HG02938 (cell line): ENCODE measurements around the gene ADGRB3.
"Not testable (repeated sequence)": the region's sequence is repeated elsewhere in the genome, so short reads cannot be mapped to it uniquely, and the experiment has no call there.

ENCODE experiments used
- ATAC-seq: cut with Tn5 transposase; IDR thresholded peaks from one replicate; pipeline ENCODE4 v1.9.1; 2021; ENCODE audit warnings: mild to moderate bottlenecking, moderate library complexity; ENCODE audit not compliant: unreplicated experiment

Gene ADGRB3

DNA sequence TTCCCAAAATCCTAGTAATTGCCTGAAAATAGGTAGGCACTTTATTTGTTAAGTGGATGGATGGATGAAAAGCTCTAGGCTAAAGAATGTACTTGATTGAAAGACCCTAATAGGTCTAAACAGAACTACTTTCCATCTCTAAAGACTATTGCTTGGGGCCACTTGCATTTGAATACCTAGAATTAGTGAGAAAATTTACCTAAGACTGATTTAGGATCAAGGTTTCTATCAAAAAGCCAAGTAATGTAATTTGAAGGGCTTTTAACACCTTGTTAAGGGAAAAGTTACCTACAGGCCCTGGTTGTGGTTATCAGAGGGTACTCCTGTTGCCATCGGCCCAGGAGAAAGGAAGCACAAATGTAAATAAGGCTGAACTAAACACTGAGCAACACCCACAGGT lies 581.0 kb downstream of the ADGRB3 start:
- ATAC-seq, result no peak

DNA sequence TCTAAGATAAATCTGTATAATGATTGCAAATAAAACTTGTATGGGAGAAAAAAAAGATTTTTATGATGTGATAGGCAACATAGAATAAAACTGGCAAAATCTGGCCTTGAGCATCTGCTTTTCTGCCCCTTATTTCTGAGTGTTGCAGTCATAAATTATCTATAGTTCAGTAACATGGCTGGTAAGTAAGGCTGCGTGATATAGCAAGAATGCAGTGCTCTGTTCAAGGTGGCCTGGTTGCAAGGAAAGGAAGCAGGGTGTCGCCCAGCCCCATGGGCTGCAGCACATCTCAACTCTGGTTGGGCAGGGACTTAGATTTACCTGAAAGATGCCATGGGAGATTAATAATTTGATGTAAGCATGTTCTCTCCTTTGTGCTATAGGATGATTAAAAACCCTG lies 582.3 kb downstream of the ADGRB3 start:
- ATAC-seq, result no peak

DNA sequence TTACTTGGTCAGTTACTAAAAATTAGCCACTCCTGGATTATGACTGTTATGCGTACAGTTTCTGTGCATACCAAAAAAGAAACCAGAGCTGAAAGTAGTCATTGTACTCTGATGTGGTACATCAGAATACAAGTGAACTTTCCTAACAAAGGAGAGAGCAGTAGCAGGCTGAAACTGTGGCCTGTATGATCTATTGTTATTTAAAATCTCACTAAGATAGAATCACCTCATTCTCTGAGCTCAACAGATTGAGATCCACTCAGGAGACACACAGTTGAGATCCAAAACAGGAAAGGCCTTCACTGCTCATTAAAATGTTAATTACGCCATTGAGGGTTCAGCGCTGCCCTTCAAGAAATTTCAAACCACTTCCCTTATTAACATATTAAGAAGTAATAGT lies 585.3 kb downstream of the ADGRB3 start:
- ATAC-seq, result no peak

DNA sequence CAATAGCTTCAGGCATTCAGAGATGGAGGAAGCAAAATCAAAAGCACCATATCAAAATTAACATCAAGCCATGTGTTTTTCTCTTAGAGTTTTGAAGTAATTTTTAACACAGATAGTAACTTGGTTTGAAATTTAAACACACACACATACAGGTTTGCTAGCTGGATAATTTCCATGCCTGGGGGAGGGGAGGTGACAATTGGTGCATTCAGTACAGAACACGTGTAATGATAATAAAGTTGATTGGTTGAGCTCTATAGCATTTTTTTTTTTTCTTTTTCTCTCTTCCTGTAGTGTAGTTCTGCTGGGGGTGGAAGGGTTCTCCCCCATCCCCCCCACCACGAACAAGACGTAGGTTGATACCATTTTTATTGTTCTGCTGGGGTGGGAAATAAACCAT lies 596.9 kb downstream of the ADGRB3 start:
- ATAC-seq, result no peak

DNA sequence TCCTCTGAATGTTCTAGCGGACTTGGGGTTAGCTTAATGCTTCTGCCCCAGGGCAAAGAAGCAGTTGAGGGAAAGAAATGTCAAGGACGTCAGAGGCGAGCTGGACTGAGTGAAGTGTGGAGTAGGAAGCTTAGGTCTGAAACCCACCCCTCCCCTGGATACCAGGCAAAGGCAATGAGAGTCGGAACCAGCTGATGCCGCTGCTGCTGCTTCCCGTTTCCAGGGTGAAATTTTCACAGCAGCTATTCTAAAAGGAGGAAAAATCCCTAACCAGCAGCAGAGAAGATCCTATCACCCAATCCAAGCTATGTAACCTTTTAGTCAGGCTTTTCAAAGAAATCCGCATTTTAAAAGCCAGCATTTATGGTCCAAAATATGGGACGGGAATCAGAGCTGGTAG lies 597.4 kb downstream of the ADGRB3 start:
- peak; percentile 21 for ATAC-seq

DNA sequence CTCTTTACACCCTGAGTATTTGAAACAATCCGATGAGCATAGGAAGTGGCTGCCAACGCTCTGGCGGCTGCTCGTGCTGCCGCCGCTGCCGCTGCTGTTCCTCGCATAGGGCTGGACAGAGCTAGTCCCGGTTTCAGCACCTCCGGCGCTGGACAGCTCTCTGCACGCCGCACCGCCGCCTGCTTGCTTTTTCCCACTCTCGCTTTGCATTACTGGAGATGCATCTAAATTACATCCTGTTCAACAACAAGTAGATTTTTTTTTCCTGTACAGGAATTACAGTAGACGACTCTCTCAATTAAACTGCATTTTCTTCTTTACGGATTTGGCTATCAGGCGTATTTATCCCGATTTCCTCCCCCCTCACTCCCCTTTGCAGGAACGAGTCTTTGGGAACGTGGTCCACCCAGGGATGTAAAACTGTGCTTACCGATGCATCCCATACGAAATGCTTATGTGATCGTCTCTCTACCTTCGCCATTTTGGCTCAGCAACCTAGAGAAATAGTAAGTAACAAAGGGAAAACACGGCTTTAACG lies 597.9 kb downstream of the ADGRB3 start:
- peak; percentile 93 for ATAC-seq

DNA sequence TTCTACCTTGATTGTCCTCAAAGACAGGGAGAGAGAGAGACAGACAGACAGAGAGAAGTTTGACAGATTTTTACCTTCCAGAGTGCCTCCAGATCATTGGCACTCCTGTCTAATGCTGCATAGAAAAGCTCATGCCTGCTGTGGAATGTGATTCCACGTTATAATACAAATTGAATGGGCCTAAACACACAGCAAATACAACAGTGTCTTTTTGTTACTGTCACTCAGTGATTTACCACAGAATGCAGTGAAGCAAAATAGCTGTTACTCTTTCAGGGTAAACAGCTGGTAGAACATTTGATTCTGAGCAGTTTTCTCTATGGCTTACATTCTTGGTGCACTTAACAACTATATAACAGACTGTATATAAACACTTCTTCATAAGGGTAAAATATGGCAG lies 603.0 kb downstream of the ADGRB3 start:
- ATAC-seq, result no peak

DNA sequence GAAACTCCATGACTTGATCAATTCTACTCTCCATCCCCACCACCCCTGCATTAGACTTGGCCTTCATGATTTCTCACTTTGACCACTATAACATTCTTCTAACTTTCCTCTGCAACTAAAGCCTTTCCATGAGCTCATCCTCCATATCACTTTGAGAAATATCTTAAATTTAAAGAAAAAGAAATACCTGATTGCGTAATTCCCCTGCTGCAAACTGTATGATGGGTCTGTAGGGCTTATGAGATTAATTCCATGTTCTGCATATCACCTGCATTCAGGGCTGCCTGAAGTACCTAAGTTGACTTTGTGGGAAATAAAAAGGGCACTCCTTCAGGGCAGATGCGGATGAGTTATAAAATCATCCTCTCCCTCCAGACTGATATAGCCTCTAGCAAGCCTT lies 611.9 kb downstream of the ADGRB3 start:
- no peak for ATAC-seq

DNA sequence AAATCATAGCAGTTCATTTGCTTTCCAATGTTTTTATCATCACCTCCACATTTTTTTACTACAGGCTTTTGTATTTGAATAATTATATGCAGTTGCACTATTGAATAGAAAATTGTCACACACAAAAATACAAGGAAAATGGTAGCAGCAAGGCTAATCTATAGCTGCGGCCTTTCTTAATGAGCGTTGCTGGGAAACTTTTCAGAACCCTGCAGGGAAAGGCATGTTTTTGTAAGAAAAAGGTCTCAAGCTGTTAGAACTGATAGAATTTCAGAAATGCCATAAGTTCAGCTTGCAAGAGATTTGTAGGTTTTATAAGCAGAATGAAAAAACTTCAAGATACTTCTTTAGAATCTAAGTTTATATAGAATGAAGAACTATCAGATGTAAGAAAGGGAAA lies 625.9 kb downstream of the ADGRB3 start:
- no peak for ATAC-seq

DNA sequence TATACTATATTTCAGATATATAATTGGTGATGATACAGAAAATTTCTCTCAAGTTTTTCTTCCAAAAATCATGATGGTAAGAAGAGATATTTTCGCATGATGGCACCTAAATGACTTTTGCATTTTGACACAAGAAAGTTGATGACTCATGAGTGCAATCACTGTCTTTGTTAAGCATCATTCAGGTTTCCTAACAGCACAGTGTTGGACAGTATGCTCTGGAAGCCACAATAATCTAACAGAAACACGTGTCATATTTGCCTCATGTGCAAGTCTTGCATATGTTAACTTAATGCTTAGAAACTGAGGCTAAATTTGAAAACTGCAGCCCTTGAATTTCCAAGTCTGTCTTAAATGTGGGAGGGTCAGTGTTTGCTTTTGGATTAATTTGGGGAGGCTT lies 628.2 kb downstream of the ADGRB3 start:
- ATAC-seq, result no peak

DNA sequence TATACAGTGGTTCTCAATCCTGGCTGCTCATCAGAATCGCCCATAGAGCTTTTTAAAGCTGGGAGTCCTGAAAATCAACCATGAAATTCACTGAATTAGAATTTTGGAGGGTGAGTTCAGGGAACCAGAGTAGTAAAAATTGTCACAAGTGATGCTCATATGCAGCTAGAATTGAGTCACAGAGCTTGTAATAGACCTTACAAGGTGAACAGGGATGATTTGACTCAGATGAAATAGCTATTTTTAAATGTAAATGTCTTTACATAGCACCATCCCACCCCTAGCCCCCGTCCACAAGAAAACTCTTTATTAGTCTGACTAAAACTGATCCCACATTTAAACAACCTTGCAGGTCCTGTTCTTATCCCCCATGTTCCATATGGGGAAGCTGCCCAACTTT lies 630.0 kb downstream of the ADGRB3 start:
- ATAC-seq, result no peak

DNA sequence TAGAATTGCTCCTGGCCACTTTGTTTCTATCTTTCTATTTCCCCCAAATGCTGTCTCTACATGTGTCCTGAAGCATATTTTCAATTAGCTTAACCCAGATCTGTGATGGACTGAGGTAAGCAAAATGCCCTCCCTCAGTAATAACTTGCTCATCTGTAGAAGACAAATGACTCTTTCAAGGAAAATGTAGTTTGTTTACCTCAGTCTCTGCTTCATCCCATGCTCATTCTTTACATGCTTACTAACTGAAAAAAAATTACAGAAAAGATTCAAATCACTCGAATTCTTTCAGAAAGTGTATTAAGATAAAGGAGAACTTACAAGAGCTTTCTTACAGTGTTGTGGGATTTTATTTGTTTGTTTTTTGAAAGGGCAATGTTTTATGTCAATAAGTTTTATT lies 630.6 kb downstream of the ADGRB3 start:
- ATAC-seq, result no peak

DNA sequence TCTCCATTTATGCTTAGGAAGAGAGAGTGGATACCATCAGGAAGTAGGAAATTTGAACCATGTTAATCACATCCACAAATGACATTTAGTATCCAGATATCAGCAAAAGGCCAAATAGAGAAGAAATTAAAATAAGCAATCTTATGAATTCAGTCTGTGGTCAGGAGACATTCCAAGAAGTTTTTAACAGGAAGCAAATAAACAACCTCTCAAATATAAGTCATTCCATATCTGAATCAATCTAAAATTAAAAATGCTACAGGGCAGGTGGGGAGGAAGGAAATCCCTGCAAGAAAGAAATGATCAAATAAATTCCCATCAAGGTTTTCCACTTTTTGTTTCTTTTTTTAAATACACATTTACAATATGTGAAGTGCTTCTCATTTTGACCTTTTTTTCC lies 641.1 kb downstream of the ADGRB3 start:
- no peak for ATAC-seq

DNA sequence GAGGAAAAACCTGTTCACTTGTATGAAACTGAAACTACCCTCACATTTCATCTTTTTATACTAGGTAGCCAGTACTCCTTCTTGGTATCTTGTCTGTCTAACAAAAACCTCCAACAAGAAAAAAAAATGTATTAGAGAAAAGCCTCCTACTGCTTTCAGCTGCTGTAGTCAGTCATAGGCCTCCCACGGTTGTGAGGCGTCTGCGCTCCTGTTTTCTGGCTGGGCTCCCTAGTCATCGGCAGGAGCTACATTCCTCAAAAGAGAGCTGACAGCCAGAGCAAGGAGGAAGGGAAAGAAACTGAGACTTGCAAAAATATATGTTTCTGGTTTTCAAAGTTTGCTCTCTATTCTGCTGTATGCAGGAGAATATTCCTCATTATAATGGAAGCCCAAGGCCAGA lies 644.7 kb downstream of the ADGRB3 start:
- ATAC-seq, result no peak

DNA sequence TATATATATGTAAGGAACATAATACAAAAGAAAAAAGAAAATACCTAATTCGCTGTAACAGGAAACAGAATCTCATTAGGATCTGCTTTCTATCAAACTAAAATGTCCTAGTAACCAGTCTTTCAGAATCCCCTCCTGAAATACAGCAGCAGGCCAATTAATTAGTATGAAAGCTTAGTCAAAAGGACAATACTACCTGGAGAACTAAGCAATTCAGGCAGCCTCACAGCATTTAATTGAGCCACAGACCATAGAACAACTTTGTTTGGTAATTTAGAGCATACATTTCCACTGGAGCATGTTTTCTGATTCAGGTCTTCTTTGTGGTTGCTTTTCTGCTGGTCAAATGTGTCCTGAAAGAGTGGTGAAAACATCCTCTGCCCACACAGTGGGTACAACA lies 645.8 kb downstream of the ADGRB3 start:
- ATAC-seq, result no peak

DNA sequence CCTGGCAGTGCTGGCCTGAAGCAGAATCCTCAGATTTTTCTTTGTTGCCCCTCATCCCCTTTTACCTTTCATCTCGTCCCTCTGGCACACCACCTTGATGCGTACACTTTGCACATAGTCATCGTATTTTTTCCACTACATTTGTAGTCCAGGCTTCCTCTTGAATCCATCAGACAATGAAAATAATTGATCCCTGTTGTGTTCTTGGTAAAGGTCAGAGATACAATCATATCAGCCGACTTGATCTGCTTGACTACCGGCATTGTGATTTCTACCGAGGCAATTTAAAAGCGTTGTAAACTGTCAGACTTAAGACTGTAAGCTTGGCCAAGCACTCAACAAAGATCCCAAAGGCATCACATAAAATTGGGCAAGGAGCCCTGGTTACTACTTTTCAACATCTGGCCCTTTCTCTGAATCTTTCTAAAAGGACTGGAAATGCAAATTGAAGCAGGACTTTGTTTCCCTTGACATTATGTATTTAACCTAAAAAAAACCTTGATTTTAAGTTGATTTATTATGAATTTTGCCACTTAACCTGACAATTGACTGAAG lies 649.2 kb downstream of the ADGRB3 start:
- no peak for ATAC-seq

DNA sequence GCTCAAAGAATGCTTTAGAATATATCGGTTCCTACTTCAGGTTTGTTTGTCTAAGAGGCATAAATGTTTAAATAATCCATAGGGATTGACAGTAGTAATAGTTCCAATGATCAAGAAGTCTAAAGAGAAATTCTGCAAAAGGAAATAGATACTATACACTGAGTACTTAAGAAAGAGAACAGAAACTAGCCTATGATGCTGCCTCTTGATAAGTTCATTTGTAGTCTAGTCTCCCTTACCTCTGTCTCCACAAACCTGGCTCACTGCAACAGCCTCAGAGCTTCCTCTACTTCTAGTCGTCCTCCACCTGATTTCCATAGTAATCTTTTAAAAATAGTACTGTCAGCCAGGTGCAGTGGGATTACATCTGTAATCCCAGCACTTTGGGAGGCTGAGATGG lies 650.0 kb downstream of the ADGRB3 start:
- ATAC-seq, result no peak

DNA sequence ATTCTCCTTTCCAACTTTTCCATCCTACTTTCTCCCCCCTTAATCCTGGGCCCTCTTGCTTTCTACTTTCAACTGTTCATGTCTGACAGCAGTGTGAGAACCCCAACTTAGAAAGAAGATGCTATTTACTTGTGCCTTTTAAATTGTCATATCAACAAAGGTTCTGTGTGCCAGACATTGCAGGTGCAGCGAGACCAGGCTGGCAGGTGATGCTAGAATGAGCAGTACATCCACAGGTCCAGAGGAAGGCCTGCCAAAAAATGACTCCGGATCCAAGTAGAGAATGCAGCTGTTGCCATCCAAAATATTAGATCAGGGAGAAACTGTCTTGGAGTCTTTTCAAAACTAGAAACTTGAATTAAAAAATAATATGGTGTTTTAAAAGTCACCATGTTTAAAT lies 651.2 kb downstream of the ADGRB3 start:
- no peak for ATAC-seq

DNA sequence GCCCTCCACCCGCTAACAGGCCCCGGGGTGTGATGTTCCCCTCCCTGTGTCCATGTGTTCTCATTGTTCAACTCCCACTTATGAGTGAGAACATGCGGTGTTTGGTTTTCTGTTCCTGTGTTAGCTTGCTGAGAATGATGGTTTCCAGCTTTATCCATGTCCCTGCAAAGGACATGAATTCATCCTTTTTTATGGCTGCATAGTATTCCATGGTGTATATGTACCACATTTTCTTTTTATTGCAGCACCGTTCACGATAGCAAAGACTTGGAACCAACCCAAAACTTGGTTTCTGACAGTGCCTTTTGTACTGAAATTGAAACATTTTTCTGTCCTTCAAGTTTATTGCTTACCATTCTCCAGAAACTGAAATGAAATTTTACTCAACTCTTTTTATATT lies 653.1 kb downstream of the ADGRB3 start:
- not testable (repeated sequence) for ATAC-seq

DNA sequence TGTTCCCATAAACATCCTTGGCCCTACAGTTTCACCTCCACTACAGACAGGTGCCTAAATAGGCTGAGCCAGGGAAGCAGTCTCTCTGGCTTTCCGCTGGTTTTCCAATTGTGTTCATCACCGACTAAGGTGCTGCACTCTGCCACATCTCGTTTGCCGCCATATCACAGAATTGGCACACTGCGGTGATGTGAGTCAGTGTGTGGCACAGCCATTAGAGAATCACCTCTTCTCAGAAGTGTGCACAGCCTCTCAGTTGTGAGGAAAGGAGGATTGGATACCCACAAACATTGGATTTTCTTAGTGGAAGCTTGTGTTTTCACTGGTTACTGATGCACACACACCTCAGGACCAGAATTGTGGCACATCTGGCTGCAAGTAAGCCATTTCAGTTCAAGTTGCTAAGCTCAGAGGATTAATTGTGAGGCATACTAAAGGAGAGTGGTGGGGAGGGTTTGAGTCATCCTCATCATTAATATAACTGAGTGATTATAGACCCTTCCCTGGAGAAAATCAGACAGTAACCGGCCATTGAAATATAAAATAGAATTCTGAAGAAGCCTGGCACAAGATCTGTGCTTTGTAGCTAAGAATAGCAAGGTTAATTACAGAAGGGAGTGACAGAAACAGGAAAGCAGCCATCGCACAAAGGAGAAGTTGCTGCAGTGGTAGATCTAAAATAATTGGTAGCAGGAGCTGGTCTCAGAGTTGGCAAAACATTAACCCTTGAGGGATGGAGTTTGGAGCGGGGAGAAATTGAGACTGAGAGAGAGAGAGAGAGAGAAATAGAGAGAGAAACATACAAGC lies 654.8 kb downstream of the ADGRB3 start:
- no peak for ATAC-seq

DNA sequence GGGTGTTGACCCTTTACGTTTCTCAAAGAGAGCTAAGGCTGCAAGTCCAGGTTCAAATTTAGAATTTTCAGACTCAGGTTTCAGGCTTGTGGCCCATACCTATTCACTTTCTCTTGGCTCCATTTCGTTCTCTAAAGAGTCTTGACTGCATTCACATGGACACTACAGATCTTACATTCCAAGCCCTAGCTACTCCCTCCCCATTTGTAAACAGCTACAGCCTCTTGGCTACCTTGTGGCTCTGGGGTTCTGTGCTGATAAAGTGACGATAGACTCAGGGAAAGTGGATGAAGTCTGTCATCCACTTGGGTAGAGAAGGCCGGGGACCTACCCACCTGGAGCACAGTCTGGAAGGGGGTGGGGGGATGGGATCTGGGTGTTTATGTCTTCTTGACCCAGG lies 658.4 kb downstream of the ADGRB3 start:
- ATAC-seq, result no peak

DNA sequence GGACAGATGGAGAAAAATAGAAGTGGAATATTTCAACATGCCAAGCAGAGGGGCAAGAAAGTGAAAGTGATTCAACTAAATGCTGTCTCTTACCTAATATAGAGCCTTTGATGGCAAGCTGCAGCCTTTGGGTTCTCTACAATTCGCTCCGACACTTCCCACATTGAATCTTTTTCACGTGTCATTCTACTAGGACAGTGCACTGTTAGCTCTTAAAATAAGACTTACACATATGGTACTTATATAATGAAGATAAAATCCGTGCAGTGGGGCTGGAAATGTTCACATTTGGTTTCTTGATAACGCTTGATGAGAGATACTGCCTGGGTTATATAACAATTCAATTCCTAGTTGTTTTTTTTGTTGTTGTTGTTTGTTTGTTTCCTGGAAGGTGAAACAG lies 659.3 kb downstream of the ADGRB3 start:
- ATAC-seq, result no peak

DNA sequence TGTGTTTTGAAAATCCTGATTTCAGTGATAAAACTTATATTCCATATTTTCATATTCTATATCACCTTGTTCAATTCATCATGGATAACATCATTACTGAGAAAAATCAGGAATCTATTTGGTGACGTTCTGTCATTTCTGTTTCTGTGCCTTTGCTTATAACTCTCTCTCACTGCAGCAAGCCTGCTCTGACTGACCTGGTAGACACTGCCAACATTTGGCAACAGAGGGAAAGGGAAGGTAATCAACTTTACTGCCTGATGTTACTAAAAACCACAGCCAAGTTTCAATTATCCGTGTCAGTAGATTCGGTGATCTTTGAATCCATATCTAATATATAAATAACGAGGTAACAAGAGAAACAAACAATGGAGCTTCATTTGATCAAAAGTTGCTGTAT lies 659.8 kb downstream of the ADGRB3 start:
- no peak for ATAC-seq
